Stomach (tissue), 9 donors: ENCODE measurements around the gene PPM1F. TPM values are rescaled to one million over a fixed set of nuclear protein-coding genes. Genes with fewer than 3 reads are reported as not detected.
A peak's percentile ranks its signal among the peaks of the same experiment; 100 is the strongest.

Experiments
- DNase-seq, 2 donors: peaks; one replicate each; pipeline versions ENCODE4 v3.0.0 to v3.0.0-alpha.2; 2013 to 2019
- H3K27ac ChIP-seq, 5 donors: fragments of 200-600 bp in 4 of 5; sonication (generic) in 4 of 5; one replicate each; pipeline ENCODE4 v1.5.1; 2013 to 2019; ENCODE audit warnings: mild to moderate bottlenecking in 1 of 5, moderate library complexity in 1 of 5
- H3K27me3 ChIP-seq, 3 donors: fragments of 200-600 bp; sonication (generic); one replicate each; pipeline ENCODE4 v1.5.1; 2017 to 2019; ENCODE audit warnings: mixed run types in 1 of 3
- H3K36me3 ChIP-seq, 4 donors: fragments of 200-600 bp; sonication (generic); 1 replicate in 3 of 4; 2 replicates in 1 of 4; pipeline ENCODE4 v1.5.1; 2016 to 2019
- H3K4me1 ChIP-seq, 4 donors: fragments of 200-600 bp; sonication (generic); one replicate each; pipeline ENCODE4 v1.5.1; 2016 to 2019
- H3K4me3 ChIP-seq, 4 donors: fragments of 200-600 bp; sonication (generic) in 3 of 4; one replicate each; pipeline ENCODE4 v1.5.1; 2016 to 2019; ENCODE audit warnings: mild to moderate bottlenecking in 1 of 4
- H3K9me3 ChIP-seq, 4 donors: fragments of 200-600 bp; sonication (generic); one replicate each; pipeline ENCODE4 v1.5.1; 2016 to 2019
- EP300 ChIP-seq: sonication (generic); formaldehyde crosslinking; IDR thresholded peaks from one replicate; pipeline ENCODE4 v1.6.1; 2017; ENCODE audit warnings: antibody characterized with exemption
- POLR2A ChIP-seq, 4 donors: fragments of 450-650 bp; IDR thresholded peaks; one replicate each; pipeline ENCODE4 v1.6.1; 2016; ENCODE audit warnings: antibody characterized with exemption in 4 of 4, control low read depth in 2 of 4, mild to moderate bottlenecking in 1 of 4, moderate library complexity in 1 of 4
- POLR2AphosphoS5 ChIP-seq, 3 donors: sonication (generic); formaldehyde crosslinking; IDR thresholded peaks; one replicate each; pipeline ENCODE4 v1.6.1; 2016; ENCODE audit warnings: antibody characterized with exemption in 3 of 3
- WGBS, 5 donors: extraction: QIAGEN DNeasy Blood & Tissue Kit in 3 of 5; methylation state at CpG; one replicate each; pipeline versions ENCODE4 v1.1.5 to v1.1.7; 2013 to 2018; 5-methylcytosine and 5-hydroxymethylcytosine counted together
- intact Hi-C: fragments of 100-400 bp; cut with DNase I; formaldehyde crosslinking; loops from one replicate; pipeline ENCODE4 v1.15.1; 2023; ENCODE audit warnings: low total_unique reads
- polyA plus RNA-seq, 3 donors: library from polyadenylated mRNA; stranded (reverse); fragments of 200-250 nt; gene quantifications; one replicate each; pipeline ENCODE4 v1.2.3, GENCODE V29; 2013
- total RNA-seq, 5 donors: library from RNA; depleted of rRNA; stranded (reverse); fragments of >200 nt; gene quantifications; one replicate each; pipeline versions ENCODE4 v1.1.0 to v1.2.3, GENCODE V29; 2014 to 2016
- TF ChIP-seq, protein P1 (sequence below), 7 experiments: fragments of 450-650 bp in 4 of 7; fragments of 200-600 bp in 3 of 7; sonication (generic) in 3 of 7; IDR thresholded peaks; one replicate each; pipeline ENCODE4 v1.5.1; 2016 to 2019; ENCODE audit warnings: antibody characterized with exemption in 7 of 7, control low read depth in 2 of 7, mild to moderate bottlenecking in 1 of 7
- donor health status: healthy with polysubstance abuse.
- donor health status: Bipolar disorder and iron deficiency.
- donor health status: healthy.

PPM1F gene
- total and polyA plus RNA-seq, 8 donors, result 6.7 to 285 (median 16.8) TPM

DNA sequence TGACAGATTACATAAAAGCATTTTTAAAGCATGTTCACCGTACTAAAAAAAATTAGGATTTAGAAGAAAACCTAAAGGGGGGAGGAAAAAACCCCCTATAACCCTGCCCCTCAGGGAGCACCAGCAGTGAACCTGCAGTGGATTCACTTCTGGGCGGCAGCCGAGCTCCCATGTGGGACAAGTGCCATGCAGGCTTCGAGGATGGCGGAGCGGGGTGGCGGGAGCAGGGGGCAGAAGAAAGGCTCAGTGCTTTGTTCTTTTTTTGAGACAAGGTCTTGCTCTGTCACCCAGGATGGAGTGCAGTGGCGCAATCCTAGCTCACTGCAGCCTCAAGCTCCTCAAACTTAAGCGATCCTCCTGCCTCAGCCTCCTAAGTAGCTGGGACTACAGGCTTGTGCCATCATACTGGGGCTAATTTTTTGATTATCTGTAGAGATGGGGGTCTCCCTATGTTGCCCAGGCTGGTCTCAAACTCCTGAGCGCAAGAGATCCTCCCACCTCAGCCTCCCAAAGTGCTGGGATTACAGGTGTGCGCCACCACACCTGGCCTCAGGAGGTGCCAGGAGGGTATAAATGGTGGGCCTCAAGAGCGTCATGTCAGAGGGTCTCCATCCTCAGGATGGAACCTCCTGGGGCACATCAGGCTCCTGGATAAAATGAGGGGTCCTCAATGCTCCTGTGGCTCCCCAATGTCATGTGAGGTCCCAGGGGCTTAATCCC, 34.0 kb downstream of the PPM1F start:
- peaks cover 0 to 12% (median 6%) of the 10 kb centered on the region in 4 donors for H3K4me1 ChIP-seq
- H3K27me3 ChIP-seq, result no peaks in the 10 kb centered on the region
- no peak overlapping the region for H3K27ac ChIP-seq
- WGBS, 5 donors, result 88 to 96% (median 95%) methylated on average over 12 of the region's 12 CpGs
- DNase-seq, result no peak
- intact Hi-C loops, result no loop called here
- peaks cover 0 to 43% (median 37%) of the 10 kb centered on the region in 4 donors for H3K36me3 ChIP-seq
- no peaks in the 10 kb centered on the region for H3K9me3 ChIP-seq
- H3K4me3 ChIP-seq, result no peak overlapping the region
- TF ChIP-seq POLR2A (IDR thresholded peaks at IDR 0.05) (no peak), POLR2AphosphoS5 (IDR thresholded peaks at IDR 0.05) (no peak), EP300 (no peak)
- TF ChIP-seq, protein P1, sequence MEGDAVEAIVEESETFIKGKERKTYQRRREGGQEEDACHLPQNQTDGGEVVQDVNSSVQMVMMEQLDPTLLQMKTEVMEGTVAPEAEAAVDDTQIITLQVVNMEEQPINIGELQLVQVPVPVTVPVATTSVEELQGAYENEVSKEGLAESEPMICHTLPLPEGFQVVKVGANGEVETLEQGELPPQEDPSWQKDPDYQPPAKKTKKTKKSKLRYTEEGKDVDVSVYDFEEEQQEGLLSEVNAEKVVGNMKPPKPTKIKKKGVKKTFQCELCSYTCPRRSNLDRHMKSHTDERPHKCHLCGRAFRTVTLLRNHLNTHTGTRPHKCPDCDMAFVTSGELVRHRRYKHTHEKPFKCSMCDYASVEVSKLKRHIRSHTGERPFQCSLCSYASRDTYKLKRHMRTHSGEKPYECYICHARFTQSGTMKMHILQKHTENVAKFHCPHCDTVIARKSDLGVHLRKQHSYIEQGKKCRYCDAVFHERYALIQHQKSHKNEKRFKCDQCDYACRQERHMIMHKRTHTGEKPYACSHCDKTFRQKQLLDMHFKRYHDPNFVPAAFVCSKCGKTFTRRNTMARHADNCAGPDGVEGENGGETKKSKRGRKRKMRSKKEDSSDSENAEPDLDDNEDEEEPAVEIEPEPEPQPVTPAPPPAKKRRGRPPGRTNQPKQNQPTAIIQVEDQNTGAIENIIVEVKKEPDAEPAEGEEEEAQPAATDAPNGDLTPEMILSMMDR (IDR thresholded peaks at IDR 0.05), result no peak

DNA sequence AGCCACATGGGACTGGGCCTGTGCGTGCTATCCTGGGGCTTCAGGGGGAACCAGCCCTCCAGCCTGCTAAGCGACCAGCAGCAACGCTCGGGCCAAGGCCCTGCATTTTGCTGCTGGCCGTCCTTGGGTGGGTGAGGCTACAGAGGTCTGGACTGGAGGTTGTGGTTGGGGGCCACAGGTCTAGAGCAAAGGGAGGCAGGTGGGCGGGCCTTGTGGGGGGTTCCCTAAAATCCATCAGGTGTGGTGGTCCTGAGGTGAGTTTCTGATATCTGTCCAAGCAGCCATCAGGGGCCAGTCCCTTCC, 34.7 kb downstream of the PPM1F start:
- Histone ChIP-seq H3K4me1 (peaks cover 0 to 12% (median 6%) of the 10 kb centered on the region in 4 donors), H3K9me3 (no peaks in the 10 kb centered on the region), H3K27ac (no peak overlapping the region), H3K36me3 (peaks cover 0 to 35% (median 30%) of the 10 kb centered on the region in 4 donors), H3K4me3 (no peak overlapping the region), H3K27me3 (no peaks in the 10 kb centered on the region)
- intact Hi-C loops, result no loop called here
- no peak for DNase-seq
- 90 to 100% (median 93%) methylated on average over 1 to 6 of the region's 6 CpGs for WGBS, 5 donors
- TF ChIP-seq, protein P1 (IDR thresholded peaks at IDR 0.05), result no peak
- no peak for TF ChIP-seq POLR2A (IDR thresholded peaks at IDR 0.05)
- no peak for TF ChIP-seq POLR2AphosphoS5 (IDR thresholded peaks at IDR 0.05)
- TF ChIP-seq EP300, result no peak

DNA sequence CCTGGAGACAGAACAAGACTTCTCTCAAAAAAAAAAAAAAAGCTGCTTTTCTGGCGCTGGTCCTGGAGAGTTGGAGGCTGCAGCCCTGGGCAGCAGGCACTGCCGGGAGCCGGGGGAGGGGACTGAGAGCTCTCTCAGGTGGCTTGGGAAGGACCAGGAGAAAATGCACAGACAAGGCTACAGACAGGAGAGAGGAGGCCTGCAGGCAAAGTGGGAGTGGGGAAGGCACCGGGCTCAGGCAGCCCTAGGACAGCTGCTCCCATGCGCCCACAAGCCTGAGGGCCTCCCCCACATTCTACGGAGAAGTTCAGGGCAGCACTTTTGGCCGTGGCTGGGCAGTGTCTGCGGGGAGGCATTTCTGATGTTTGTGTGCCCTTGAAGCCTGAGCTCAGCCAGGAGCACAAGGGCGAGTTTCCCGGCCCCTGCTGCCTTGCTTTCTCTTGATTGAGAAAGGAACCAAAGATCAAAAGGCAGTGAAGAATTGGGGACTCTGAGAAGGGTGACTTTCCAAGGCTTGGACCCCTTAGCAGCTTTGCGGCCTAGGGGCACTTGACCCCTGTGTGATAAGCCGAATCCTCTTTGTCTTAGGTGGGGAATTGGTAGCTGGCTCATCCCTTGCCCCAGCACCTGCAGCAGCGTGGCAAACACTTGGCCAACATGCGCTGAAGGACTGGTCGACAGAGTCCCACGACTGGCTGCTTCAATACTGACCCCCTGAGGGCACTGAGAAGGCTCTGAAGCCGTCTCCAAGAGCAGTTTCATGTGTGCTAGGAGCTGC, 35.3 kb downstream of the PPM1F start:
- no peak for TF ChIP-seq EP300
- TF ChIP-seq POLR2AphosphoS5 (IDR thresholded peaks at IDR 0.05), result no peak
- TF ChIP-seq, protein P1 (IDR thresholded peaks at IDR 0.05), result no peak
- TF ChIP-seq POLR2A (IDR thresholded peaks at IDR 0.05), result no peak
- H3K4me1 ChIP-seq, result peaks cover 0 to 12% (median 6%) of the 10 kb centered on the region in 4 donors

GRCh38 chr22:21916309-21916918, 36.2 kb downstream of the PPM1F start:
- intact Hi-C loops, result no loop called here
- Histone ChIP-seq H3K27ac (no peak overlapping the region), H3K4me3 (no peak overlapping the region), H3K4me1 (peaks cover 0 to 12% (median 6%) of the 10 kb centered on the region in 4 donors), H3K9me3 (no peaks in the 10 kb centered on the region), H3K27me3 (no peaks in the 10 kb centered on the region), H3K36me3 (peaks cover 0 to 24% (median 18%) of the 10 kb centered on the region in 4 donors)
- 85 to 92% (median 86%) methylated on average over 3 to 4 of the region's 4 CpGs for WGBS, 5 donors
- DNase-seq, result no peak
- TF ChIP-seq POLR2A (IDR thresholded peaks at IDR 0.05) (no peak), POLR2AphosphoS5 (IDR thresholded peaks at IDR 0.05) (no peak), EP300 (no peak)
- TF ChIP-seq, protein P1 (IDR thresholded peaks at IDR 0.05), result no peak

More for the DNA sequence above, 35.3 kb downstream of the PPM1F start:
- Histone ChIP-seq H3K4me3 (no peak overlapping the region), H3K27me3 (no peaks in the 10 kb centered on the region), H3K9me3 (no peaks in the 10 kb centered on the region), H3K27ac (no peak overlapping the region), H3K36me3 (peaks cover 0 to 30% (median 25%) of the 10 kb centered on the region in 4 donors)
- intact Hi-C loops, result no loop called here
- peak; percentile 51 to 55 for DNase-seq
- WGBS, 5 donors, result 32 to 55% (median 45%) methylated on average over 9 to 17 of the region's 17 CpGs
